CD4-positive, alpha-beta memory T cell (primary cell): ENCODE measurements around the gene MPRIP. TPM values are rescaled to one million over a fixed set of nuclear protein-coding genes. Genes with fewer than 3 reads are reported as not detected.

ENCODE experiments used
- CTCF ChIA-PET: fragments of 350-600 bp; sonication (Branson Sonifier 250); formaldehyde crosslinking; loops from one replicate; lab custom pipeline; 2021; ENCODE audit warnings: inconsistent platforms; ENCODE audit not compliant: partially characterized antibody; lab: Charles Lee
- POLR2A ChIA-PET: fragments of 350-600 bp; sonication (Branson Sonifier 250); formaldehyde crosslinking; loops from one replicate; lab custom pipeline; 2021; ENCODE audit not compliant: partially characterized antibody; lab: Charles Lee
- DNase-seq, 5 donors: peaks; one replicate each; pipeline versions ENCODE4 v3.0.0 to v3.0.0-alpha.2; 2020 to 2022; ENCODE audit warnings: mixed read lengths in 1 of 5
- H3K27ac ChIP-seq: one replicate; pipeline ENCODE4 v1.7.0; 2013; ENCODE audit warnings: low read depth, low read length
- H3K27me3 ChIP-seq: 2 replicates; pipeline ENCODE4 v1.7.0; 2013; ENCODE audit warnings: mild to moderate bottlenecking, low read length, moderate library complexity; ENCODE audit not compliant: insufficient read depth
- H3K36me3 ChIP-seq: 2 replicates; pipeline ENCODE4 v1.7.0; 2013; ENCODE audit warnings: mild to moderate bottlenecking, low read length, moderate library complexity; ENCODE audit not compliant: insufficient read depth
- H3K4me1 ChIP-seq: 2 replicates; pipeline ENCODE4 v1.7.0; 2013; ENCODE audit warnings: mild to moderate bottlenecking, low read length, moderate library complexity; ENCODE audit not compliant: insufficient read depth
- H3K4me3 ChIP-seq, 2 donors: one replicate each; pipeline ENCODE4 v1.7.0; 2013; ENCODE audit warnings: low read length in 2 of 2, mild to moderate bottlenecking in 1 of 2
- H3K9me3 ChIP-seq, 2 donors: one replicate each; pipeline ENCODE4 v1.7.0; 2013; ENCODE audit warnings: low read length in 2 of 2, control low read depth in 1 of 2; ENCODE audit not compliant: control insufficient read depth in 1 of 2
- H3K27ac Mint-ChIP-seq, 7 donors: one replicate each; pipeline ENCODE4 v1.8.0; 2020 to 2021; ENCODE audit warnings: mixed read lengths in 7 of 7, mild to moderate bottlenecking in 6 of 7, inconsistent platforms in 3 of 7, moderate library complexity in 3 of 7
- H3K27me3 Mint-ChIP-seq, 2 donors: one replicate each; pipeline ENCODE4 v1.8.0; 2020 to 2021; ENCODE audit warnings: mixed read lengths in 2 of 2
- H3K36me3 Mint-ChIP-seq, 2 donors: one replicate each; pipeline ENCODE4 v1.8.0; 2020 to 2021; ENCODE audit warnings: mixed read lengths in 2 of 2, inconsistent platforms in 1 of 2, mild to moderate bottlenecking in 1 of 2
- H3K4me1 Mint-ChIP-seq, 4 donors: one replicate each; pipeline ENCODE4 v1.8.0; 2020 to 2021; ENCODE audit warnings: mixed read lengths in 4 of 4, mild to moderate bottlenecking in 1 of 4
- H3K4me3 Mint-ChIP-seq, 8 donors: one replicate each; pipeline ENCODE4 v1.8.0; 2020 to 2021; ENCODE audit warnings: mixed read lengths in 8 of 8, mild to moderate bottlenecking in 7 of 8, moderate library complexity in 6 of 8, inconsistent platforms in 3 of 8
- H3K9me3 Mint-ChIP-seq, 8 donors: one replicate each; pipeline ENCODE4 v1.8.0; 2020 to 2021; ENCODE audit warnings: mixed read lengths in 8 of 8, mild to moderate bottlenecking in 5 of 8, inconsistent platforms in 3 of 8, moderate library complexity in 1 of 8
- intact Hi-C: fragments of 100-400 bp; cut with micrococcal nuclease; formaldehyde crosslinking; loops from one replicate; pipeline ENCODE4 v1.15.1; 2023
- polyA plus RNA-seq, 2 donors: library from polyadenylated mRNA; unstranded; fragments of 300-500 nt; fragmentation: Illumina TruSeq; gene quantifications; one replicate each; pipeline ENCODE4 v1.2.3, GENCODE V29; 2021
- total RNA-seq, 2 experiments: library from RNA; stranded (reverse); gene quantifications; one replicate each; pipeline ENCODE4 v1.2.3, GENCODE V29; 2021

The MPRIP gene
- total and polyA plus RNA-seq, 4 experiments from 2014 or later, result 48.4 to 255 (median 152) TPM

GRCh38 chr17:17179371-17179827 is 137.1 kb downstream of the MPRIP start:
- peaks cover 99% of the 10 kb centered on the region for H3K4me1 ChIP-seq
- Mint-ChIP-seq H3K4me3 (peak overlapping the region; percentile 84 to 95 (median 86)), H3K36me3 (peaks cover 38 to 61% of the 10 kb centered on the region in 2 donors), H3K4me1 (peaks cover 57 to 96% (median 81%) of the 10 kb centered on the region in 4 donors), H3K9me3 (peaks cover 0 to 4% (median 0%) of the 10 kb centered on the region in 8 donors), H3K27me3 (no peaks in the 10 kb centered on the region), H3K27ac (peak overlapping the region; percentile 96 to 98 (median 97))
- peak overlapping the region; percentile 71 for H3K27ac ChIP-seq
- peaks cover 13% of the 10 kb centered on the region for H3K36me3 ChIP-seq
- H3K27me3 ChIP-seq, result no peaks in the 10 kb centered on the region
- no peaks in the 10 kb centered on the region for H3K9me3 ChIP-seq
- ChIA-PET CTCF (interaction anchor here (1.5 to 2.7 kb wide), 2 partner anchors 22 to 38 kb away, joined by 3 to 9 read pairs; no protein-coding TSS in a partner anchor), POLR2A (interaction anchor here (0.7 to 11.4 kb wide), 16 partner anchors 9 to 101 kb away, joined by 3 to 131 read pairs (median 5); partner anchors contain the start of genes FLCN and PLD6)
- intact Hi-C loops, result no loop called here
- peak overlapping the region; percentile 4 to 42 for H3K4me3 ChIP-seq
- DNase-seq, result peak in 4 of 5 donors; percentile 51 to 62 (median 54)

GRCh38 chr17:17180141-17180603 is 137.9 kb downstream of the MPRIP start:
- Histone ChIP-seq H3K27me3 (no peaks in the 10 kb centered on the region), H3K4me1 (peaks cover 100% of the 10 kb centered on the region), H3K36me3 (peaks cover 13% of the 10 kb centered on the region), H3K4me3 (peak overlapping the region; percentile 4 to 42), H3K27ac (peak overlapping the region; percentile 71), H3K9me3 (no peaks in the 10 kb centered on the region)
- intact Hi-C loops, result loop anchor here (5.0 kb wide), 1 partner anchor 102 kb away; the partner anchor contains the start of gene COPS3
- DNase-seq, result no peak
- ChIA-PET CTCF (interaction anchor here (1.5 to 2.7 kb wide), 2 partner anchors 21 to 38 kb away, joined by 3 to 9 read pairs; no protein-coding TSS in a partner anchor), POLR2A (interaction anchor here (0.7 to 11.4 kb wide), 14 partner anchors 9 to 139 kb away, joined by 3 to 131 read pairs (median 6); partner anchors contain the start of genes FLCN and PLD6)
- Mint-ChIP-seq H3K9me3 (peaks cover 0 to 4% (median 0%) of the 10 kb centered on the region in 8 donors), H3K27me3 (no peaks in the 10 kb centered on the region), H3K4me1 (peaks cover 61 to 96% (median 85%) of the 10 kb centered on the region in 4 donors), H3K27ac (peak overlapping the region; percentile 96 to 98 (median 97)), H3K36me3 (peaks cover 42 to 58% of the 10 kb centered on the region in 2 donors), H3K4me3 (peak overlapping the region; percentile 84 to 95 (median 86))

- no peaks in the 10 kb centered on the region for H3K27me3 Mint-ChIP-seq
- H3K36me3 ChIP-seq, result peaks cover 7% of the 10 kb centered on the region
- H3K36me3 Mint-ChIP-seq, result peaks cover 46 to 61% of the 10 kb centered on the region in 2 donors
- H3K27ac Mint-ChIP-seq, result peak overlapping the region; percentile 96 to 98 (median 97)
- ChIA-PET POLR2A (interaction anchor here (0.9 to 11.4 kb wide), 19 partner anchors 9 to 164 kb away, joined by 3 to 131 read pairs (median 6); partner anchors contain the start of genes COPS3, FLCN and PLD6), CTCF (interaction anchor here (1.0 to 2.7 kb wide), 4 partner anchors 24 to 39 kb away, joined by 3 to 9 read pairs (median 4); no protein-coding TSS in a partner anchor)
- no peaks in the 10 kb centered on the region for H3K27me3 ChIP-seq
- H3K4me3 Mint-ChIP-seq, result peak overlapping the region; percentile 84 to 95 (median 88)
- H3K9me3 Mint-ChIP-seq, result peaks cover 0 to 4% (median 0%) of the 10 kb centered on the region in 8 donors
- H3K4me3 ChIP-seq, result no peak overlapping the region
- H3K4me1 ChIP-seq, result peaks cover 100% of the 10 kb centered on the region
- H3K4me1 Mint-ChIP-seq, result peaks cover 65 to 96% (median 85%) of the 10 kb centered on the region in 4 donors
- no peak for DNase-seq
- intact Hi-C loops, result loop anchor here (5.0 kb wide), 1 partner anchor 101 kb away; the partner anchor contains the start of gene COPS3
- H3K27ac ChIP-seq, result peak overlapping the region; percentile 71
- no peaks in the 10 kb centered on the region for H3K9me3 ChIP-seq
Measured at GRCh38 chr17:17180741-17181525, 138.7 kb downstream of the MPRIP start.

- intact Hi-C loops, result loop anchor here (1.0 to 5.0 kb wide), 4 partner anchors 24 to 100 kb away; partner anchors contain the start of genes COPS3 and PLD6
- H3K36me3 Mint-ChIP-seq, result peaks cover 40 to 59% of the 10 kb centered on the region in 2 donors
- H3K4me3 ChIP-seq, result peak overlapping the region; percentile 29 to 32
- H3K36me3 ChIP-seq, result peaks cover 7% of the 10 kb centered on the region
- H3K4me3 Mint-ChIP-seq, result peak overlapping the region; percentile 81 to 94 (median 85)
- peak; percentile 63 to 78 (median 71) for DNase-seq
- peaks cover 63 to 96% (median 85%) of the 10 kb centered on the region in 4 donors for H3K4me1 Mint-ChIP-seq
- no peaks in the 10 kb centered on the region for H3K27me3 Mint-ChIP-seq
- peaks cover 100% of the 10 kb centered on the region for H3K4me1 ChIP-seq
- no peaks in the 10 kb centered on the region for H3K9me3 ChIP-seq
- POLR2A ChIA-PET, result interaction anchor here (0.9 to 11.4 kb wide), 15 partner anchors 8 to 165 kb away, joined by 3 to 131 read pairs (median 7); partner anchors contain the start of genes COPS3, FLCN and PLD6
- CTCF ChIA-PET, result interaction anchor here (0.7 to 2.7 kb wide), 7 partner anchors 10 to 92 kb away, joined by 3 to 9 read pairs (median 3); no protein-coding TSS in a partner anchor
- peak overlapping the region; percentile 96 to 98 (median 97) for H3K27ac Mint-ChIP-seq
- no peaks in the 10 kb centered on the region for H3K27me3 ChIP-seq
- peaks cover 0 to 4% (median 0%) of the 10 kb centered on the region in 8 donors for H3K9me3 Mint-ChIP-seq
- H3K27ac ChIP-seq, result peak overlapping the region; percentile 71
Measured at GRCh38 chr17:17181666-17182597, 139.7 kb downstream of the MPRIP start.

- Histone ChIP-seq H3K27me3 (no peaks in the 10 kb centered on the region), H3K4me3 (peak overlapping the region; percentile 29 to 32), H3K4me1 (peaks cover 100% of the 10 kb centered on the region)
Measured at GRCh38 chr17:17182598-17183136, 140.4 kb downstream of the MPRIP start.

More at GRCh38 chr17:17182598-17183136, 140.4 kb downstream of the MPRIP start:
- CTCF ChIA-PET, result interaction anchor here (0.7 to 2.4 kb wide), 8 partner anchors 11 to 130 kb away, joined by 3 to 5 read pairs (median 4); no protein-coding TSS in a partner anchor
- POLR2A ChIA-PET, result interaction anchor here (1.0 to 11.4 kb wide), 12 partner anchors 8 to 139 kb away, joined by 3 to 131 read pairs (median 9); partner anchors contain the start of genes FLCN and PLD6
- H3K36me3 ChIP-seq, result peaks cover 7% of the 10 kb centered on the region
- peaks cover 56 to 96% (median 78%) of the 10 kb centered on the region in 4 donors for H3K4me1 Mint-ChIP-seq
- H3K27me3 Mint-ChIP-seq, result no peaks in the 10 kb centered on the region
- no peaks in the 10 kb centered on the region for H3K9me3 ChIP-seq
- H3K27ac Mint-ChIP-seq, result peak overlapping the region; percentile 96 to 98 (median 97)
- DNase-seq, result no peak
- H3K27ac ChIP-seq, result peak overlapping the region; percentile 71
- intact Hi-C loops, result loop anchor here (1.0 to 5.0 kb wide), 4 partner anchors 24 to 100 kb away; partner anchors contain the start of genes COPS3 and PLD6
- peak overlapping the region; percentile 4 to 94 (median 85) for H3K4me3 Mint-ChIP-seq
- H3K36me3 Mint-ChIP-seq, result peaks cover 33 to 55% of the 10 kb centered on the region in 2 donors
- H3K9me3 Mint-ChIP-seq, result peaks cover 0 to 4% (median 0%) of the 10 kb centered on the region in 8 donors
